IMR-90 (cell line): ENCODE data around the gene KIF1C. TPM values are rescaled to one million over a fixed set of nuclear protein-coding genes. Genes with fewer than 3 reads are reported as not detected.
"Not testable (repeated sequence)": the region's sequence is repeated elsewhere in the genome, so short reads cannot be mapped to it uniquely, and the experiment has no call there.

ENCODE experiments used
- ATAC-seq: fragments of 200-7000 bp; cut with Tn5 transposase; 2 replicates; pipeline ENCODE4 v1.9.1; 2020; ENCODE audit warnings: low read depth, mild to moderate bottlenecking, moderate library complexity
- BruUV-seq: library from RNA; stranded (reverse); fragments of 400-500 nt; replicated peaks from 2 replicates; lab custom pipeline; 2021; lab: Mats Ljungman, UMichigan
- CTCF ChIA-PET: fragments of 300-600 bp; formaldehyde crosslinking; extraction: SDS; loops from one replicate; lab custom pipeline; 2021; ENCODE audit warnings: antibody characterized with exemption; lab: Yijun Ruan, JAX
- POLR2A ChIA-PET: fragments of 300-600 bp; sonication (Branson Sonifier 250); formaldehyde crosslinking; loops from one replicate; lab custom pipeline; 2022; ENCODE audit warnings: antibody characterized with exemption; ENCODE audit not compliant: unreplicated experiment; lab: Charles Lee
- DNase-seq: peaks from one replicate; pipeline ENCODE4 v3.0.0; 2013
- H2AFZ ChIP-seq: replicated peaks from 2 replicates; pipeline ENCODE3; 2013; ENCODE audit warnings: low read length, mild to moderate bottlenecking; ENCODE audit not compliant: poor library complexity
- H2AK5ac ChIP-seq: 2 replicates; pipeline ENCODE4 v1.6.1; 2013; ENCODE audit warnings: low read depth, low read length, inconsistent platforms
- H2AK9ac ChIP-seq: replicated peaks from 2 replicates; pipeline ENCODE3; 2013; ENCODE audit warnings: mild to moderate bottlenecking, low read depth, low read length, moderate library complexity; ENCODE audit not compliant: poor library complexity
- H2BK120ac ChIP-seq: 2 replicates; pipeline ENCODE4 v1.6.1; 2013; ENCODE audit warnings: low read depth, low read length, inconsistent platforms
- H2BK15ac ChIP-seq: 3 replicates; pipeline ENCODE4 v1.6.1; 2013; ENCODE audit warnings: low read depth, low read length, inconsistent platforms
- H2BK20ac ChIP-seq: 2 replicates; pipeline ENCODE4 v1.6.1; 2013; ENCODE audit warnings: low read depth, mild to moderate bottlenecking, inconsistent platforms, low read length, moderate library complexity
- H2BK5ac ChIP-seq: 2 replicates; pipeline ENCODE4 v1.6.1; 2013; ENCODE audit warnings: mild to moderate bottlenecking, low read depth, low read length, inconsistent platforms; ENCODE audit not compliant: poor library complexity, severe bottlenecking
- H3K14ac ChIP-seq: replicated peaks from 2 replicates; pipeline ENCODE4 v1.6.1; 2013; ENCODE audit warnings: low read depth, low read length, inconsistent platforms
- H3K18ac ChIP-seq: 2 replicates; pipeline ENCODE4 v1.6.1; 2013; ENCODE audit warnings: low read depth, low read length, control low read depth
- H3K23ac ChIP-seq: 2 replicates; pipeline ENCODE4 v1.6.1; 2013; ENCODE audit warnings: low read depth, low read length, inconsistent platforms
- H3K27ac ChIP-seq: 2 replicates; pipeline ENCODE4 v1.5.1; 2013; ENCODE audit warnings: mild to moderate bottlenecking, control low read depth, low read length; ENCODE audit not compliant: insufficient read depth
- H3K27me3 ChIP-seq: 2 replicates; pipeline ENCODE4 v1.6.1; 2013; ENCODE audit warnings: low read length; ENCODE audit not compliant: control insufficient read depth, insufficient read depth
- H3K36me3 ChIP-seq: 2 replicates; pipeline ENCODE4 v1.6.1; 2013; ENCODE audit warnings: low read length, mixed read lengths; ENCODE audit not compliant: control insufficient read depth, insufficient read depth
- H3K4ac ChIP-seq: 2 replicates; pipeline ENCODE4 v1.6.1; 2013; ENCODE audit warnings: low read depth, low read length, inconsistent platforms
- H3K4me1 ChIP-seq: 2 replicates; pipeline ENCODE4 v1.6.1; 2013; ENCODE audit warnings: low read length, mixed read lengths; ENCODE audit not compliant: control insufficient read depth, insufficient read depth
- H3K4me2 ChIP-seq: 2 replicates; pipeline ENCODE4 v1.6.1; 2013; ENCODE audit warnings: low read depth, mild to moderate bottlenecking, control low read depth, low read length, moderate library complexity
- H3K4me3 ChIP-seq: 2 replicates; pipeline ENCODE4 v1.5.1; 2013; ENCODE audit warnings: low read depth, mild to moderate bottlenecking, control low read depth, low read length, moderate library complexity; ENCODE audit not compliant: insufficient read depth
- H3K56ac ChIP-seq: 2 replicates; pipeline ENCODE4 v1.6.1; 2013; ENCODE audit warnings: low read length, inconsistent platforms; ENCODE audit not compliant: insufficient read depth; ENCODE audit errors: extremely low read depth
- H3K79me1 ChIP-seq, 2 experiments: 2 replicates each; pipeline ENCODE4 v1.6.1; 2013; ENCODE audit warnings: low read length in 2 of 2, inconsistent platforms in 1 of 2, low read depth in 1 of 2
- H3K9ac ChIP-seq: 2 replicates; pipeline ENCODE4 v1.6.1; 2013; ENCODE audit warnings: low read depth, low read length, control low read depth
- H3K9me1 ChIP-seq: 2 replicates; pipeline ENCODE4 v1.6.1; 2013; ENCODE audit warnings: low read length, inconsistent platforms; ENCODE audit not compliant: insufficient read depth
- H3K9me3 ChIP-seq: 2 replicates; pipeline ENCODE4 v1.6.1; 2013; ENCODE audit warnings: low read length; ENCODE audit not compliant: control insufficient read depth, insufficient read depth
- H4K20me1 ChIP-seq: 2 replicates; pipeline ENCODE4 v1.6.1; 2013; ENCODE audit warnings: low read length, inconsistent platforms; ENCODE audit not compliant: insufficient read depth
- H4K5ac ChIP-seq: 2 replicates; pipeline ENCODE4 v1.6.1; 2013; ENCODE audit warnings: mild to moderate bottlenecking, low read depth, low read length, control low read depth
- H4K8ac ChIP-seq, 2 experiments: 2 replicates each; pipeline ENCODE4 v1.6.1; 2013; ENCODE audit warnings: low read depth in 2 of 2, low read length in 2 of 2, control low read depth in 1 of 2, inconsistent platforms in 1 of 2
- H4K91ac ChIP-seq: 2 replicates; pipeline ENCODE4 v1.6.1; 2013; ENCODE audit warnings: low read depth, low read length, inconsistent platforms; ENCODE audit not compliant: insufficient read depth
- WGBS, 2 experiments: methylation state at CpG; one replicate each; pipeline versions ENCODE4 v1.1.5 to v1.1.7; 2013; ENCODE audit warnings: missing lambda C conversion rate in 2 of 2; ENCODE audit not compliant: insufficient read length in 1 of 2; ENCODE audit errors: extremely low coverage in 2 of 2; 5-methylcytosine and 5-hydroxymethylcytosine counted together
- dilution Hi-C: fragments of 300-500 bp; cut with HindIII; formaldehyde crosslinking; loops from one replicate; pipeline ENCODE4 v1.14.3; 2018; ENCODE audit warnings: low sequenced_read_pairs; ENCODE audit not compliant: unreplicated experiment
- in situ Hi-C: fragments of 300-500 bp; cut with MboI; formaldehyde crosslinking; loops from 3 replicates; pipeline ENCODE4 v1.14.3; 2019; ENCODE audit warnings: low sequenced_read_pairs, inconsistent platforms, mixed read lengths
- intact Hi-C: fragments of 100-400 bp; cut with micrococcal nuclease; formaldehyde crosslinking; loops from 2 replicates; pipeline ENCODE4 v1.10.0; 2022
- polyA plus RNA-seq, 3 experiments: library from polyadenylated mRNA; depleted of rRNA; stranded (reverse); fragments of >200 nt; gene quantifications; 2 replicates each; pipeline ENCODE4 v1.2.3, GENCODE V29; 2012; ENCODE audit warnings: low replicate concordance in 1 of 3
- total RNA-seq: library from RNA; depleted of rRNA; stranded (reverse); fragments of >200 nt; gene quantifications from 2 replicates; pipeline ENCODE4 v1.2.3, GENCODE V29; 2012

Gene KIF1C
- total and polyA plus RNA-seq, 2 of the 4 experiments (the other 2 are of a cell fraction), result 27.4 to 28.7 TPM

DNA sequence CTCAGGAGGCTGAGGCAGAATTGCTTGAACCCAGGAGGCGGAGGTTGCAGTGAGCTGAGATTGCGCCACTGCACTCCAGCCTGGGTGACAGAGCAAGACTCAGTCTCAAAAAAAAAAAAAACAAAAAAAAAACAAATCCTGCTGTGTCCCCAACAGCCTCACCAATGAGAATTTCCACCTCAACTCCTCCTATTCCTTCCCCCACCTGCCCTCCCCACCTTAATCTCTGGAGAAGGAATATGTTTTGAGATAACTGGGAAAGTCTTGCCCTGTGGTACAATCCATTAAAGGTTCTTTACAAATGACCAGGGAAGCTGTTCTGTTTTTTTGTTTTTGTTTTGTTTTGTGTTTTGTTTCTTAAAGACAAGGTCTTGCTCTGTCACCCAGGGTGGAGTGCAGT lies 32.4 kb downstream of the KIF1C start:
- H3K4me1 ChIP-seq, H4K20me1 ChIP-seq, H3K27me3 ChIP-seq, H2BK20ac ChIP-seq, dilution Hi-C loops, H2BK120ac ChIP-seq, intact Hi-C loops, H4K91ac ChIP-seq, H2BK5ac ChIP-seq, H3K36me3 ChIP-seq, H3K14ac ChIP-seq, H3K9ac ChIP-seq, H3K4ac ChIP-seq, H3K4me3 ChIP-seq, H2AK5ac ChIP-seq, H2AFZ ChIP-seq, H3K27ac ChIP-seq, H4K5ac ChIP-seq, DNase-seq, BruUV-seq, H3K18ac ChIP-seq, H3K79me1 ChIP-seq, H3K56ac ChIP-seq, H2AK9ac ChIP-seq, H3K9me3 ChIP-seq, H4K8ac ChIP-seq, H3K4me2 ChIP-seq, H3K23ac ChIP-seq, ATAC-seq, H2BK15ac ChIP-seq, in situ Hi-C loops, H3K9me1 ChIP-seq: not testable (repeated sequence)
- 80% methylated on average over 1 of the region's 2 CpGs; no CpG with 5 or more reads in 1 of the 2 experiments for WGBS, 2 experiments
- ChIA-PET POLR2A (interaction anchor here (1.2 kb wide), 1 partner anchor 82 kb away, joined by 6 read pairs; the partner anchor contains the start of gene PFN1), CTCF (interaction anchor here (1.4 kb wide), 1 partner anchor 32 kb away, joined by 10 read pairs; no protein-coding TSS in a partner anchor)
